Colonic mucosa (tissue), 4 donors: ENCODE results near the gene GPRC5C. TPM values are rescaled to one million over a fixed set of nuclear protein-coding genes. Genes with fewer than 3 reads are reported as not detected.
A peak's percentile ranks its signal among the peaks of the same experiment; 100 is the strongest.
"Not testable (repeated sequence)": the region's sequence is repeated elsewhere in the genome, so short reads cannot be mapped to it uniquely, and the experiment has no call there.

Experiments
- DNase-seq: peaks from one replicate; pipeline ENCODE4 v3.0.0-alpha.2; 2020
- H3K27ac ChIP-seq: fragments of 200-600 bp; one replicate; pipeline ENCODE4 v1.8.0; 2021
- H3K27me3 ChIP-seq: fragments of 200-600 bp; one replicate; pipeline ENCODE4 v1.8.0; 2021
- H3K36me3 ChIP-seq: fragments of 200-600 bp; one replicate; pipeline ENCODE4 v1.8.0; 2021
- H3K4me1 ChIP-seq: fragments of 200-600 bp; one replicate; pipeline ENCODE4 v1.8.0; 2021; ENCODE audit warnings: mild to moderate bottlenecking
- H3K4me3 ChIP-seq: fragments of 200-600 bp; one replicate; pipeline ENCODE4 v1.8.0; 2021
- H3K9ac ChIP-seq, 2 donors: one replicate each; pipeline ENCODE4 v1.7.0; 2013; ENCODE audit warnings: control low read depth in 2 of 2, low read depth in 2 of 2, low read length in 2 of 2
- H3K9me3 ChIP-seq: fragments of 200-600 bp; one replicate; pipeline ENCODE4 v1.8.0; 2021
- CTCF ChIP-seq: fragments of 200-600 bp; IDR thresholded peaks from one replicate; pipeline ENCODE4 v1.8.0; 2022; ENCODE audit warnings: antibody characterized with exemption, mild to moderate bottlenecking
- intact Hi-C: fragments of 100-400 bp; cut with DNase I; formaldehyde crosslinking; loops from one replicate; pipeline ENCODE4 v1.14.1; 2022
- total RNA-seq, 2 donors: library from RNA; stranded (reverse); fragmentation: NEBNext Ultra II Directional in 1 of 2; extraction: Animal tissue kit (Norgen Biotek cat#: 25700) in 1 of 2; gene quantifications; one replicate each; pipeline ENCODE4 v1.2.1, GENCODE V29; 2021
- donor health status: healthy.
- donor health status: DM: no; HTN: no; CAD: no.
- donor health status: DM: no; HTN: no; CAD: no.

GPRC5C gene
- total RNA-seq, 2 donors from 2014 or later: 139 to 193 TPM

GRCh38 chr17:74403512-74404137, 28.3 kb upstream of the GPRC5C start:
- Histone ChIP-seq H3K9me3 (no peaks in the 10 kb centered on the region), H3K9ac (no peak overlapping the region), H3K27me3 (no peaks in the 10 kb centered on the region), H3K4me3 (no peak overlapping the region), H3K4me1 (no peaks in the 10 kb centered on the region), H3K27ac (no peak overlapping the region), H3K36me3 (no peaks in the 10 kb centered on the region)
- intact Hi-C loops: no loop called here
- no peak for DNase-seq
- no peak for TF ChIP-seq CTCF

GRCh38 chr17:74404218-74404617, 27.7 kb upstream of the GPRC5C start:
- DNase-seq: no peak
- no peak for TF ChIP-seq CTCF

GRCh38 chr17:74404789-74405188, 27.1 kb upstream of the GPRC5C start:
- intact Hi-C loops: no loop called here
- no peak for DNase-seq
- no peak overlapping the region for H3K9ac ChIP-seq
- H3K36me3 ChIP-seq: no peaks in the 10 kb centered on the region
- no peaks in the 10 kb centered on the region for H3K9me3 ChIP-seq
- H3K27me3 ChIP-seq: no peaks in the 10 kb centered on the region
- no peak overlapping the region for H3K27ac ChIP-seq
- no peak overlapping the region for H3K4me3 ChIP-seq
- no peaks in the 10 kb centered on the region for H3K4me1 ChIP-seq
- no peak for TF ChIP-seq CTCF

More at GRCh38 chr17:74404218-74404617, 27.7 kb upstream of the GPRC5C start:
- H3K4me1 ChIP-seq: no peaks in the 10 kb centered on the region
- H3K27me3 ChIP-seq: no peaks in the 10 kb centered on the region
- no peak overlapping the region for H3K4me3 ChIP-seq
- H3K9ac ChIP-seq: no peak overlapping the region
- no peaks in the 10 kb centered on the region for H3K9me3 ChIP-seq
- no peak overlapping the region for H3K27ac ChIP-seq
- no peaks in the 10 kb centered on the region for H3K36me3 ChIP-seq
- intact Hi-C loops: no loop called here

GRCh38 chr17:74405311-74405710, 26.6 kb upstream of the GPRC5C start:
- H3K9ac ChIP-seq, H3K36me3 ChIP-seq, H3K9me3 ChIP-seq, H3K27me3 ChIP-seq, intact Hi-C loops, H3K4me3 ChIP-seq, DNase-seq, H3K4me1 ChIP-seq, H3K27ac ChIP-seq: not testable (repeated sequence)

GRCh38 chr17:74407384-74407783, 24.5 kb upstream of the GPRC5C start:
- DNase-seq: no peak
- Histone ChIP-seq H3K36me3 (no peaks in the 10 kb centered on the region), H3K9ac (no peak overlapping the region), H3K4me3 (no peak overlapping the region), H3K4me1 (no peaks in the 10 kb centered on the region), H3K27me3 (no peaks in the 10 kb centered on the region), H3K9me3 (no peaks in the 10 kb centered on the region), H3K27ac (no peak overlapping the region)
- no peak for TF ChIP-seq CTCF
- intact Hi-C loops: no loop called here

- Histone ChIP-seq H3K4me1 (no peaks in the 10 kb centered on the region), H3K4me3 (no peak overlapping the region), H3K36me3 (no peaks in the 10 kb centered on the region), H3K27ac (no peak overlapping the region), H3K9me3 (no peaks in the 10 kb centered on the region), H3K9ac (peak overlapping the region in 1 of 2 donors; percentile 12), H3K27me3 (no peaks in the 10 kb centered on the region)
- DNase-seq: no peak
- no peak for TF ChIP-seq CTCF
- intact Hi-C loops: no loop called here
Measured at GRCh38 chr17:74408262-74408661, 23.6 kb upstream of the GPRC5C start.
